RCC 7860 (cell line): ENCODE data around the gene C15orf39.
"Not testable (repeated sequence)": the region's sequence is repeated elsewhere in the genome, so short reads cannot be mapped to it uniquely, and the experiment has no call there.

Experiments used
- DNase-seq: peaks from one replicate; pipeline ENCODE4 v3.0.0-alpha.2; 2015; ENCODE audit warnings: low spot score
- FAIRE-seq: peaks from 2 replicates; lab custom pipeline; 2012; peaks lifted over from hg19 to GRCh38; lab: Jason Lieb, UNC

The C15orf39 gene

GRCh38 chr15:75258620-75259343 is 57.1 kb downstream of the C15orf39 start:
- not testable (repeated sequence) for DNase-seq, FAIRE-seq

- DNase-seq = not testable (repeated sequence)
- peak; percentile 76 for FAIRE-seq
These were observed 58.2 kb downstream of the C15orf39 start for GRCh38 chr15:75259873-75260272.
